ENCODE data around the gene EML4. TPM values are rescaled to one million over a fixed set of nuclear protein-coding genes. Genes with fewer than 3 reads are reported as not detected.
"Not testable (repeated sequence)": the region's sequence is repeated elsewhere in the genome, so short reads cannot be mapped to it uniquely, and the experiment has no call there.

Gene EML4
- total RNA-seq, 1 donor, result 88.1 TPM

DNA sequence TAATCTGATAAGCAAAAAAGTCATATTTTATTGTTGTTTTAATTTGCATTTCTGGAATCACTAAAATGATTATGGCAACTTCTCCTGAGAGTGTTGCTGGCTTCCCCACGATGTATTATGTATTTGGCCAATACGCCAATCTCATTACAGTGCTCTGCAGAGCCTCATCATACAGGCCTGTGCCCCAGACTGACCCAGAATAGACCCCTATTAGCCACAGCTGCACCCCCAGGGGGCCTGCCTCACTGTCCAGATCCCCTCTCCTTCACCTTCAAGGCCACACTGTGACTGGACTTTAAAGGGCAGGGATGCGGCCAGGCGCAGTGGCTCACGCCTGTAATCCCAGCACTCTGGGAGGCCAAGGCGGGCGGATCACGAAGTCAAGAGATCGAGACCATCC, 209.3 kb downstream of the EML4 start:
- H3K4me3 ChIP-seq (ENCODE audit: low read depth, low read length), result no peak overlapping the region
- TF ChIP-seq CTCF (IDR thresholded peaks at IDR 0.05; ENCODE audit: insufficient read depth, low read depth, low read length), result no peak
- DNase-seq (ENCODE audit: low read depth), result no peak

GRCh38 chr2:42380026-42380425, 210.9 kb downstream of the EML4 start:
- not testable (repeated sequence) for H3K4me3 ChIP-seq (ENCODE audit: low read depth, low read length); DNase-seq (ENCODE audit: low read depth)

GRCh38 chr2:42382144-42382543, 213.0 kb downstream of the EML4 start:
- no peak overlapping the region for H3K4me3 ChIP-seq (ENCODE audit: low read depth, low read length)
- DNase-seq (ENCODE audit: low read depth), result no peak
- no peak for TF ChIP-seq CTCF (IDR thresholded peaks at IDR 0.05; ENCODE audit: insufficient read depth, low read depth, low read length)

Other genes starting within 250 kb of the EML4 start
- 8.2 and 31.2 TPM in 2 replicates for gene PKDCC, start 121.3 kb upstream of the EML4 start, total RNA-seq
- gene COX7A2L, start 191.9 kb downstream of the EML4 start, total RNA-seq, result 174 and 189 TPM in 2 replicates